ENCODE data around the gene ACVR1B. TPM values are rescaled to one million over a fixed set of nuclear protein-coding genes. Genes with fewer than 3 reads are reported as not detected.

Gene ACVR1B
- total and polyA plus RNA-seq, 9 of the 15 experiments (the other 6 are each of a cell fraction or from before 2014, with no cell fraction given), result 0.97 to 15.1 (median 6.8) TPM

DNA sequence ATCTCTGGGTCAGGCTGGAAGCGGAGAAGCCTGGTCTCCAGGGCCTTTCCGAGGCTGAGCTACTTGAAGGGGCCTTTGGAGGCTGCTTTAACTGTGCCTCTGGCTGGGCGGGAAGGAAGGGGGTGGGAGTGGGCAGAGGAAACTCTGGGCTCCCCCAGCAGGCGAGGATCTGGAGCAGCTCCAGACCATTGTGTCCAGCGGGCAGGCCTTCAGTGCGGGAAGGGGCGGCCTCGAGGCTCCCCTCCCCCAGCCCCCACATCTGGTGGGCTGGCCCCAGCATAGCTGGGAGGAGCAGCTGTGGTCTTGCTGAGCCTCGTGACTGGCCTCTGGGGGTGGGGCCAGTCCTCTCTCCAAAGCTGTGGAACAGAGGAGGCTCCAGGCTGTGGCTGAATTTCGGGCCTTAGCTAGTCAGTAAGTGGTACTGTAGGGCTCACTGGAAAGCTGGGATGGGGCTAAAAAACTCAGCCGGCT is 58.7 kb downstream of the ACVR1B start (continued):
- peak; percentile 68 for TF ChIP-seq RBFOX2 (IDR thresholded peaks at IDR 0.05; ENCODE audit: low read depth, low read length)
- peak; percentile 75 for TF ChIP-seq POLR2G (IDR thresholded peaks at IDR 0.05; ENCODE audit: low read depth, low read length)
- TF ChIP-seq EGR1 (conservative IDR thresholded peaks at IDR 0.05), result peak; percentile 50
- TF ChIP-seq RNF219 (CRISPR knock-in tag; IDR thresholded peaks at IDR 0.05), result no peak
- TF ChIP-seq, protein P1, sequence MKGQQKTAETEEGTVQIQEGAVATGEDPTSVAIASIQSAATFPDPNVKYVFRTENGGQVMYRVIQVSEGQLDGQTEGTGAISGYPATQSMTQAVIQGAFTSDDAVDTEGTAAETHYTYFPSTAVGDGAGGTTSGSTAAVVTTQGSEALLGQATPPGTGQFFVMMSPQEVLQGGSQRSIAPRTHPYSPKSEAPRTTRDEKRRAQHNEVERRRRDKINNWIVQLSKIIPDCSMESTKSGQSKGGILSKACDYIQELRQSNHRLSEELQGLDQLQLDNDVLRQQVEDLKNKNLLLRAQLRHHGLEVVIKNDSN (CRISPR knock-in tag; IDR thresholded peaks at IDR 0.05), result peak; percentile 81
- TF ChIP-seq ZNF239 (CRISPR knock-in tag; IDR thresholded peaks at IDR 0.05), result no peak
- TF ChIP-seq SMAD4 (CRISPR knock-in tag; conservative IDR thresholded peaks at IDR 0.05), result 0 out of 2 replicates have a peak, but pooled peaks have one; percentile 46
- TF ChIP-seq RNF2 (IDR thresholded peaks at IDR 0.05), result peak; percentile 70; the same call in 1 of the 2 replicates
- TF ChIP-seq SUPT5H (IDR thresholded peaks at IDR 0.05), result 0 out of 2 replicates have a peak, but pooled peaks have one; percentile 36
- TF ChIP-seq MITF (IDR thresholded peaks at IDR 0.05), result peak; percentile 74; the same call in 1 of the 2 replicates
- TF ChIP-seq PHF8 (IDR thresholded peaks at IDR 0.05; ENCODE audit: borderline replicate concordance, low read length), result peak; percentile 39; the same call in 1 of the 2 replicates
